Activated naive CD4-positive, alpha-beta T cell treated with anti-CD3 and anti-CD28 coated beads for 36 hours (primary cell): Measurements from ENCODE around the gene IRF9. TPM values are rescaled to one million over a fixed set of nuclear protein-coding genes. Genes with fewer than 3 reads are reported as not detected.
A peak's percentile ranks its signal among the peaks of the same experiment; 100 is the strongest.

Source experiments
- CTCF ChIA-PET: fragments of 350-600 bp; sonication (Branson Sonifier 250); formaldehyde crosslinking; loops from one replicate; lab custom pipeline; 2021; ENCODE audit warnings: antibody characterized with exemption; lab: Charles Lee
- DNase-seq: peaks from one replicate; pipeline ENCODE4 v3.0.0-alpha.2; 2020
- H3K27ac Mint-ChIP-seq: one replicate; pipeline ENCODE4 v1.8.0; 2021; ENCODE audit warnings: mild to moderate bottlenecking, mixed read lengths
- H3K27me3 Mint-ChIP-seq: one replicate; pipeline ENCODE4 v1.8.0; 2021; ENCODE audit warnings: low read depth, mixed read lengths
- H3K36me3 Mint-ChIP-seq: one replicate; pipeline ENCODE4 v1.8.0; 2021; ENCODE audit warnings: low read depth, mixed read lengths
- H3K4me1 Mint-ChIP-seq: one replicate; pipeline ENCODE4 v1.8.0; 2021; ENCODE audit warnings: low read depth, mixed read lengths
- H3K4me3 Mint-ChIP-seq: one replicate; pipeline ENCODE4 v1.8.0; 2021; ENCODE audit warnings: mild to moderate bottlenecking, moderate library complexity, mixed read lengths
- H3K9me3 Mint-ChIP-seq: one replicate; pipeline ENCODE4 v1.8.0; 2021; ENCODE audit warnings: mixed read lengths
- intact Hi-C: fragments of 100-400 bp; cut with micrococcal nuclease; formaldehyde crosslinking; loops from one replicate; pipeline ENCODE4 v1.15.1; 2023
- total RNA-seq, 2 experiments: library from RNA; stranded (reverse); gene quantifications; one replicate each; pipeline ENCODE4 v1.2.3, GENCODE V29; 2021

The IRF9 gene
- total RNA-seq, 2 experiments from 2014 or later: 202 to 212 TPM

GRCh38 chr14:24151404-24152080 is 9.5 kb upstream of the IRF9 start:
- peaks cover 20% of the 10 kb centered on the region for H3K4me1 Mint-ChIP-seq
- peaks cover 47% of the 10 kb centered on the region for H3K36me3 Mint-ChIP-seq
- no peak overlapping the region for H3K27ac Mint-ChIP-seq
- intact Hi-C loops: no loop called here
- DNase-seq: no peak
- H3K4me3 Mint-ChIP-seq: no peak overlapping the region
- H3K9me3 Mint-ChIP-seq: no peaks in the 10 kb centered on the region
- H3K27me3 Mint-ChIP-seq: no peaks in the 10 kb centered on the region
- CTCF ChIA-PET: interaction anchor here (0.6 to 4.5 kb wide), 4 partner anchors 10 to 42 kb away, joined by 3 to 23 read pairs (median 4); partner anchors contain the start of gene IRF9

DNA sequence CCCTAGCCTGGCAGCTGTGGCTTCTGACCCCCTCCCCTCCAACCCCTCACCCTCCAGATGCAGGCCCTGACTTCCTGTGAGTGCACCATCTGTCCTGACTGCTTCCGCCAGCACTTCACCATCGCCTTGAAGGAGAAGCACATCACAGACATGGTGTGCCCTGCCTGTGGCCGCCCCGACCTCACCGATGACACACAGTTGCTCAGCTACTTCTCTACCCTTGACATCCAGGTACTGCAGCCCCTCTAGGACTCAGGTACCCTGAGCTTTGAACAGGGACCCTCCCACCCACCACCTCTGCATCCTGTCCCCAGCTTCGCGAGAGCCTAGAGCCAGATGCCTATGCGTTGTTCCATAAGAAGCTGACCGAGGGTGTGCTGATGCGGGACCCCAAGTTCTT is 6.0 kb upstream of the IRF9 start:
- CTCF ChIA-PET: interaction anchor here (1.3 kb wide), 1 partner anchor 9 kb away, joined by 5 read pairs; the partner anchor contains the start of gene PSME2
- H3K36me3 Mint-ChIP-seq: peaks cover 52% of the 10 kb centered on the region
- no peaks in the 10 kb centered on the region for H3K9me3 Mint-ChIP-seq
- no peak overlapping the region for H3K4me3 Mint-ChIP-seq
- DNase-seq: no peak
- peak overlapping the region; percentile 72 for H3K27ac Mint-ChIP-seq
- no peaks in the 10 kb centered on the region for H3K27me3 Mint-ChIP-seq
- intact Hi-C loops: no loop called here
- peaks cover 2% of the 10 kb centered on the region for H3K4me1 Mint-ChIP-seq

DNA sequence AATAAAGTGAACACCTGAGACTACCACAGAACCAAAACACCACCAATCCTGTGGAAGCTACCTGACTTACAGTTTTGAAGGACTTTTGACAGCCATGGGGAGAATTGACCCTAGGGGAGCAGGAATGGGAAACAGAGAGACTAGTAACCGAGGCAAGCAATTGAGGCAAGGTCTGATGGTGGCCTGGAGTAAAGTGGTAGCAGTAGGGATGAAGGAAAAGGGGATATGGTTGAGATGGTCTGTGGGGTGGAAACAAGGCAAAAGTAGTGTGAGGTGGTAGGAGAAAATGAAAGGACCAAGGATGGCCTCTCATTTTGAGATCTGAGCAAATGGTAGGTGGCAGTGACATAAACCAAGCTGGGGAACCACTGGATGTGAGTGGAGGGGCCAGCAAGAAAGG is 4.2 kb upstream of the IRF9 start:
- Mint-ChIP-seq H3K9me3 (no peaks in the 10 kb centered on the region), H3K4me1 (peaks cover 10% of the 10 kb centered on the region), H3K4me3 (no peak overlapping the region), H3K27ac (peak overlapping the region; percentile 11), H3K27me3 (no peaks in the 10 kb centered on the region), H3K36me3 (peaks cover 51% of the 10 kb centered on the region)
- CTCF ChIA-PET: no interaction called here
- intact Hi-C loops: no loop called here
- DNase-seq: no peak

GRCh38 chr14:24157331-24157730 is 3.7 kb upstream of the IRF9 start:
- intact Hi-C loops: no loop called here
- DNase-seq: no peak
- no peaks in the 10 kb centered on the region for H3K9me3 Mint-ChIP-seq
- H3K4me1 Mint-ChIP-seq: peaks cover 15% of the 10 kb centered on the region
- no peak overlapping the region for H3K4me3 Mint-ChIP-seq
- H3K27me3 Mint-ChIP-seq: no peaks in the 10 kb centered on the region
- CTCF ChIA-PET: no interaction called here
- H3K36me3 Mint-ChIP-seq: peaks cover 53% of the 10 kb centered on the region
- peak overlapping the region; percentile 21 for H3K27ac Mint-ChIP-seq

DNA sequence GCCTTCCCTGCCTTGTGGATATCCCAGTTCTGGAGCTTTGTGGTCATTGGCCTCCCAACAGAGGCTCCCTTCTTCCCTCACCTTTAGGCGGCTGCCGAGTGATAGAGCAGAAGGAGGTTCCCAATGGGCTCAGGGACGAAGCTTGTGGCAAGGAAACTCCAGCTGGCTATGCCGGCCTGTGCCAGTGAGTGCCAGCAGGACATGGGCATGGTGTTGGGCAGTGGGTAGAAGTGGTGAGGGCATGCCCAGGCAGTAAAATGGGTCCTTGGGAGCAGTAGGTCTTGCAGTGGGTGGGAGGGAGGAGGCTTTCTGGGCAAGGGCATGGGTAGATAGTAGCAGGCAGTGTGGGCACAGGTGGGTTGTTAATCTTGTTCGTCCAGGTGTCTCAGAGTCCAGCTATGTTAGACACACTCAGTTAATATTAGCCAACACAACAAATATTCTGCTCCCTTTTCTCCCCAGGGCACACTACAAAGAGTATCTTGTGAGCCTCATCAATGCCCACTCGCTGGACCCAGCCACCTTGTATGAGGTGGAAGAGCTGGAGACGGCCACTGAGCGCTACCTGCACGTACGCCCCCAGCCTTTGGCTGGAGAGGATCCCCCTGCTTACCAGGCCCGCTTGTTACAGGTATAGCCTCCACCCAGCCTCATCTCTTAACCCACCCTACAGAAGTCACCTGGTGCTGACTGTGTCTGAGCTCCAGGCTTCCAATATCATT is 1.1 kb upstream of the IRF9 start:
- H3K27me3 Mint-ChIP-seq: no peaks in the 10 kb centered on the region
- H3K27ac Mint-ChIP-seq: peak overlapping the region; percentile 100
- DNase-seq: no peak
- H3K9me3 Mint-ChIP-seq: no peaks in the 10 kb centered on the region
- peaks cover 36% of the 10 kb centered on the region for H3K4me1 Mint-ChIP-seq
- peaks cover 63% of the 10 kb centered on the region for H3K36me3 Mint-ChIP-seq
- CTCF ChIA-PET: interaction anchor here (0.5 to 4.7 kb wide), 14 partner anchors 8 to 104 kb away, joined by 3 to 63 read pairs (median 13); partner anchors contain the start of genes CHMP4A, DCAF11, EMC9 and IPO4
- no peak overlapping the region for H3K4me3 Mint-ChIP-seq
- intact Hi-C loops: loop anchor here (2.0 to 5.0 kb wide), 3 partner anchors 53 to 839 kb away; partner anchors contain the start of genes CHMP4A and PABPN1

GRCh38 chr14:24160499-24160849 is 591 bp upstream of the IRF9 start:
- intact Hi-C loops: loop anchor here (2.0 to 5.0 kb wide), 3 partner anchors 52 to 840 kb away; partner anchors contain the start of genes CHMP4A and PABPN1

GRCh38 chr14:24162093-24162492 is 1.0 kb downstream of the IRF9 start:
- Mint-ChIP-seq H3K27ac (peak overlapping the region; percentile 100), H3K4me1 (peaks cover 47% of the 10 kb centered on the region), H3K36me3 (peaks cover 65% of the 10 kb centered on the region), H3K27me3 (no peaks in the 10 kb centered on the region), H3K9me3 (no peaks in the 10 kb centered on the region), H3K4me3 (peak overlapping the region; percentile 99)
- CTCF ChIA-PET: interaction anchor here (0.7 to 4.7 kb wide), 15 partner anchors 9 to 136 kb away, joined by 3 to 63 read pairs (median 9); partner anchors contain the start of genes DCAF11, DHRS1, EMC9 and NOP9
- DNase-seq: peak; percentile 27
- intact Hi-C loops: loop anchor here (5.0 kb wide), 1 partner anchor 435 kb away; no protein-coding TSS in a partner anchor

More at GRCh38 chr14:24160499-24160849, 591 bp upstream of the IRF9 start:
- DNase-seq: no peak
- Mint-ChIP-seq H3K9me3 (no peaks in the 10 kb centered on the region), H3K27me3 (no peaks in the 10 kb centered on the region), H3K27ac (peak overlapping the region; percentile 100), H3K4me3 (peak overlapping the region; percentile 99), H3K4me1 (peaks cover 40% of the 10 kb centered on the region), H3K36me3 (peaks cover 66% of the 10 kb centered on the region)
- CTCF ChIA-PET: interaction anchor here (0.5 to 4.7 kb wide), 19 partner anchors 9 to 148 kb away, joined by 3 to 63 read pairs (median 9); partner anchors contain the start of genes CHMP4A, CIDEB, DCAF11 and DHRS1

DNA sequence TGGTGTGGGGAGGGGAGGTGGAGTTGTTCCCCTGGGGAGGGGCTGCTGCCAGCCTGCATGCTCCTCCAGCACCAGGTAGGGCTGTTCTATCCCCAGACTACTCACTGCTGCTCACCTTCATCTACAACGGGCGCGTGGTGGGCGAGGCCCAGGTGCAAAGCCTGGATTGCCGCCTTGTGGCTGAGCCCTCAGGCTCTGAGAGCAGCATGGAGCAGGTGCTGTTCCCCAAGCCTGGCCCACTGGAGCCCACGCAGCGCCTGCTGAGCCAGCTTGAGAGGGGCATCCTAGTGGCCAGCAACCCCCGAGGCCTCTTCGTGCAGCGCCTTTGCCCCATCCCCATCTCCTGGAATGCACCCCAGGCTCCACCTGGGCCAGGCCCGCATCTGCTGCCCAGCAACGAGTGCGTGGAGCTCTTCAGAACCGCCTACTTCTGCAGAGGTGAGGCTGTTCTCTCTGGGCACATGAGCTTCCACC is 3.5 kb downstream of the IRF9 start:
- H3K4me1 Mint-ChIP-seq: peaks cover 51% of the 10 kb centered on the region
- no peaks in the 10 kb centered on the region for H3K27me3 Mint-ChIP-seq
- H3K27ac Mint-ChIP-seq: no peak overlapping the region
- H3K36me3 Mint-ChIP-seq: peaks cover 61% of the 10 kb centered on the region
- DNase-seq: no peak
- CTCF ChIA-PET: interaction anchor here (0.9 kb wide), 2 partner anchors 17 to 604 kb away, joined by 3 read pairs; partner anchors contain the start of gene RNF31
- H3K4me3 Mint-ChIP-seq: no peak overlapping the region
- intact Hi-C loops: loop anchor here (5.0 kb wide), 1 partner anchor 437 kb away; no protein-coding TSS in a partner anchor
- no peaks in the 10 kb centered on the region for H3K9me3 Mint-ChIP-seq

DNA sequence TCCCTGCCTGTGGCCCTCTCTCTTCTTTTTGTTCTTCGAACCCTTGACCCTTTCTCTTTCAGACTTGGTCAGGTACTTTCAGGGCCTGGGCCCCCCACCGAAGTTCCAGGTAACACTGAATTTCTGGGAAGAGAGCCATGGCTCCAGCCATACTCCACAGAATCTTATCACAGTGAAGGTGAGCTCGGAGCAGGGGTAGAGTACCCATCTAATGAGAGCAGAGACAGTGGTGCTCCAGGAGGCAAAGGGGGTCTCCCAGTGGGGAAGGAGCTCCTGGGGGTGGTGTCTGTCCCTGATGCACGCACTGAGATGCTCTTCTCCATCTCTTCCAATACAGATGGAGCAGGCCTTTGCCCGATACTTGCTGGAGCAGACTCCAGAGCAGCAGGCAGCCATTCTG is 4.7 kb downstream of the IRF9 start:
- CTCF ChIA-PET: interaction anchor here (0.8 kb wide), 1 partner anchor 27 kb away, joined by 3 read pairs; no protein-coding TSS in a partner anchor
- no peaks in the 10 kb centered on the region for H3K9me3 Mint-ChIP-seq

DNA sequence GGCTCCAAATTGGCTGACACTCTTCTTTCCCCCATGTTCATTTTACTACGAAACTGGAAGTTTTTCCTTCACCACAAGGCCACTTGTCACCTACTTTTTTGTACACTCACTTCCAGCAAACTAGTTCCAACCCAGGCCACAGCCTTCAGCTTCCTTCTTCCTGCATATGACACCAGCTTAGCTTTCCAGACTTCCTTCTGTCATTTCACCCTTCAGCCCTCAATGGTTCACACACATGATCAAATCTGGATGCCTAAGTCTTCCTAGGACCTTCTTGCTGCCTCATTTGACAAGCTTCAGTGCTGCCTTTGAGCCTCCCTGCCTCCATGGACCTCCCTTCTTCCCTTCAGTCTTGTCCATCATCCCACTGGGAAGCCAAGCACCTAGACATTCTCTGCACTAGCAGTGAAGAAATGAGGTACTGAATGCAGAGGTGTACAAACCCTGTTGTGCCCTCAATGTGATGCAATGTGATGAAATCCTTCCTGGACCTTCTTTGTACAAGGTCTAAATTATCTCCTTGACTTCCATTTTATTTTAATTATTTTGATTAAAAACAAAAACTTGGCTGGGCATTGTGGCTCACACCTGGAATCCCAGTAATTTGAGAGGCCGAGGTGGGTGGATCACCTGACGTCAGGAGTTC is 6.5 kb downstream of the IRF9 start:
- CTCF ChIA-PET: no interaction called here
- H3K27me3 Mint-ChIP-seq: no peaks in the 10 kb centered on the region
- H3K4me1 Mint-ChIP-seq: peaks cover 50% of the 10 kb centered on the region
- no peak for DNase-seq
- no peak overlapping the region for H3K4me3 Mint-ChIP-seq
- peaks cover 47% of the 10 kb centered on the region for H3K36me3 Mint-ChIP-seq
- no peaks in the 10 kb centered on the region for H3K9me3 Mint-ChIP-seq
- peak overlapping the region; percentile 46 for H3K27ac Mint-ChIP-seq
- intact Hi-C loops: no loop called here

More for the DNA sequence above, 4.7 kb downstream of the IRF9 start:
- intact Hi-C loops: no loop called here
- H3K4me1 Mint-ChIP-seq: peaks cover 52% of the 10 kb centered on the region
- no peak overlapping the region for H3K4me3 Mint-ChIP-seq
- no peak for DNase-seq
- H3K36me3 Mint-ChIP-seq: peaks cover 57% of the 10 kb centered on the region
- H3K27ac Mint-ChIP-seq: no peak overlapping the region
- H3K27me3 Mint-ChIP-seq: no peaks in the 10 kb centered on the region

GRCh38 chr14:24171422-24172260 is 10.6 kb downstream of the IRF9 start, which contains the start of gene REC8:
TSS of gene REC8 (plus strand) at chr14:24172080. CDS start at chr14:24172553, 473 bp downstream.
- peak within 1 kb of the TSS; percentile 70 for H3K4me3 Mint-ChIP-seq
- peak within 1 kb of the TSS; percentile 75 for H3K27ac Mint-ChIP-seq
- no peaks in the 10 kb centered on the region for H3K27me3 Mint-ChIP-seq
- intact Hi-C loops: loop anchor here (1.0 kb wide), 1 partner anchor 17 kb away; the partner anchor contains the start of gene IPO4
- H3K9me3 Mint-ChIP-seq: no peaks in the 10 kb centered on the region
- DNase-seq: peak; percentile 72
- H3K4me1 Mint-ChIP-seq: peaks cover 22% of the 10 kb centered on the region
- CTCF ChIA-PET: interaction anchor here (0.6 to 1.7 kb wide), 2 partner anchors 10 to 258 kb away, joined by 4 to 5 read pairs; no protein-coding TSS in a partner anchor
- peaks cover 20% of the 10 kb centered on the region for H3K36me3 Mint-ChIP-seq
